ENCODE results near the gene LRATD1.

- TF ChIP-seq POLR2A (IDR thresholded peaks at IDR 0.05) (no peak), CTCF (IDR thresholded peaks at IDR 0.05) (no peak), POLR2AphosphoS5 (IDR thresholded peaks at IDR 0.05) (no peak), EP300 (IDR thresholded peaks at IDR 0.05) (no peak)
Observed at GRCh38 chr2:14615121-14615520, 17.4 kb upstream of the LRATD1 start.

Measured in gastroesophageal sphincter (tissue), 3 donors.